DMS153 (cell line): ENCODE data around the gene GPX3.

ENCODE experiments used
- DNase-seq: peaks from one replicate; lab custom pipeline; 2025; lab: John Stamatoyannopoulos, UW

The GPX3 gene

DNA sequence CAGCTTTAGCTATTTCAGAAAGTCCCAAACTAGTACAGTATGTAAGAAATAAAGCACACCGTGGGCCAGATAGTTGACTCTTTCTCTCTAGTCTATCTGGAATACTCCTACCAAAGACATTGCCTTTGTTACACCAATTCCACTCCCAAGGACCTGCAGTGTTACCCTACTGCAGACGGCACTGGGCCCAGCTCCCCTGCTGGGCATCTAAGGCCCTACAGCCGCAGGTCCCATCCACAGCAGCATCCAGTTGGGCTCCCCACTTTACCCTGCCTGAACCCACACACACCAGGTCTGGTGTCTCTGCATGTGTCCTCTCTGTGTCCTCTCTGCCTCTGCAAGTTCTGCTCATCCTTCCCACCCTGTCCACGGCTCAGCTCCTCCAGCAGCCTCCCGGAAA, 37.9 kb downstream of the GPX3 start:
- DNase-seq = no peak

DNA sequence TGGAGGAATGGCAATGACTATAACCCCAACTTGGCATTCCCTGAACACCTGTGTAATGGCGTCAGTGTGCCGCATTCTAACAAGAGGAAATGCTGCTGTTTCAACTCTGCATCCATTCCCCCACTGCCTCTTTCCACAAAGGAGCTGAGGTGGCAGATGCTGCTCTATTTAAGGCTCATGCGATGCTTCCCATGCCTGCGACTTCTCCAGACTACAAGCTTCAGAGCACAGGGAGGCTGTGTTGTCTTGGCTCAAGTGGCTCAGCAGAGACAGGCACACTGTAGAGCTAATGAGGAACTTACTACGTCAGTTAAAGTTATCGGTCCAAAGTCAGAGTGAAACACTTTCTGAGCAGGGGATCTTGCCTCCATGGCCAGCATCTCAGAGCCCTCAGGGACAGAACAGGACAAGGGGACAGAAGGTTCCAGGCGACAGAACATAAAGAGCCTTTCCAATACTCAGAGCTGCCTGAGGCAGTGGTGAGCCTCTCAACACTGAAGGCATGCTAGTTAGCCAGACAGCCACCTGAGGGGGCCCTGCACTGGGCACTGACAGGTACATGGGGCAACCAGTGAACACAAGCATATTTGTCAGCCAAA, 38.6 kb downstream of the GPX3 start:
- no peak for DNase-seq

DNA sequence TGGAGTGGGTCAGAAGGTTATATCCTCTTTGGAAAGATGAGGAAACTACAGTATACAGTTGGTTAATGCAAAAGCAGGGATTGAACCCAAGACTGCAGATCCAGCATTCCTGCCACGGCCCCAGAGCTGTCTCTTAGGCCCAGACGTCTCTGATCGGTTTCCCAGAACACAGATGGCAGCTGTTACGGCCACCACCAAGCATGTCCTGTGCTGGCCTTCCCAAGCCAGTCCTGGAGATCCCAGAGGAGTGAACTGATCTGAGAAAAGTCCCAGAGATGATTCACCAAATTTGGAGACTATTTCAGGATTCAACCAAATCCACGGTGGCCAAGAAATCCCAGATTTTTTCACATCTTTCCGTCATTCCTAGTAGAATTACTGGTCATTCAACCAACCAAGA, 40.4 kb downstream of the GPX3 start:
- DNase-seq = no peak

DNA sequence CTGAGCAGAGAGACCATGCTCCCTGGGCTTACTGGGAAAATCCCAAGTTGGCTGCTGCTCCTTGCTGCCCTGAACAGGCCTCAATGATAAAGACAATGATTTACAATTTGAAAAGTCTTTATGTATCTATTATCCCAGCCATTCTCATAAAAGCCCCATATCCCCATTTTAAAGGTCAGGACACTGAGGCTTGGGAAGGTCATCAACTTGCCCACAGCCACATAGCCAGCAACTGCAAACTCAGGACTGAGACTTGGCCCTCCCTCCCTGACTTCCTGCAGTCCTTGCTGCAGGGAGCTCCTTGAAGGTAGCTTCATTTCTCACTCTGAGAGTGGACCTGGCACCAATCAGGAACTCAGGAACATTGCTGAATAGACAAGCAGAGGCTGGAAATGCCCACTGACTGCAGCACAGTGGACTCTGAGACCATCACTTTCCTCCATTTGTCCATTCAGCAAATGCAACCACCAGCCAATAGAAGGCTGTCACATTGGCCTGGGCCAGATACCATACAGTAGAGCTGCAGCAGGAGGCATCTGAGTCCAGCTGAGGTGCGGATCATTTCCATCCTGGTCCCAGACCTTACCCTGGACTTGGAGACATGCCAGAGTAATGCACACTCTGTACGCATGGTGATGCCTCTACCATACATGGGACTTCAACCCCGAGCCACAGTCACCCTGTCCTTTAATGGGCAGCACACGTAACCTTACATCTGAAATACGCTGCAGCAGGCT, 42.2 kb downstream of the GPX3 start:
- DNase-seq = no peak

DNA sequence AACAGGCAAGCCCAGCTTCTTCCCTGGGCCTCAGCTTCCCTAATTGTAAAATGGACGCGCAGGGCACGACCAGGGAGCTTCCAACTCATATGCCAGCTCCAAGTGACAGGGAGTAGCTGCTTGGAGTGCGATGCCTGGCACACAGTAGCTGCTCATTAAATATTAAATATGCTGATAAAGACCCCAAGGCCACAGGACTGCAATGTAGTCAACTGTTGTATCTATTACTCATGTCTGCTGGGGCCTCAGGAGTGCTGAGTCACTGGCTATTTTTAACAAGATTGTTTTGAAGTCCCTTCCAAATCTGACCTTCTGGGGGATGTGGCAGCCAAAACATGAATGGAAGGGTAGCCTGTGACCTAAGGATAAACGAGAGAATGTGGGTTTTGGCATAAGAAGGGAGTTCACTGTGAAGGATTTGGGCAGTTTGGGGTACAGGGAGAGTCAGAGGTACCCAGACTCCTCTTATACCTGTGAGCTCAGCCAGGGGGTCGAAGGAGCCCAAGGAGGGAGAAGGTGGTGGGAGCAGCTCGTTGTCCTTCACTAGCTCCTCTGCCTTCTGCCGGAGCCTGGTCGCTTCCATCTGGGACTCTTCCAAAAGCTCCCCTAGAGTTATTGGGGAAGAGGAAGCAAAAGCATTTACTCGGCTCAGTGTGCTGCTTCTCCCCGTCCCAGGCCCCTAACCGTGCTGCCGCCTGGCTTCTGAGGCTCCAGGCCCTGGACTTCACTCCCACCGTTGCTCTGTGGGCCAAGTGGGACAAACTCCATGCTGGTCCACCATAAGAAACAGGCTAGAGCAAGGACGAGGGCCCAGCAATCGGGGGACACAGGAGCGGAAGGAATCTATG, 43.0 kb downstream of the GPX3 start:
- no peak for DNase-seq

DNA sequence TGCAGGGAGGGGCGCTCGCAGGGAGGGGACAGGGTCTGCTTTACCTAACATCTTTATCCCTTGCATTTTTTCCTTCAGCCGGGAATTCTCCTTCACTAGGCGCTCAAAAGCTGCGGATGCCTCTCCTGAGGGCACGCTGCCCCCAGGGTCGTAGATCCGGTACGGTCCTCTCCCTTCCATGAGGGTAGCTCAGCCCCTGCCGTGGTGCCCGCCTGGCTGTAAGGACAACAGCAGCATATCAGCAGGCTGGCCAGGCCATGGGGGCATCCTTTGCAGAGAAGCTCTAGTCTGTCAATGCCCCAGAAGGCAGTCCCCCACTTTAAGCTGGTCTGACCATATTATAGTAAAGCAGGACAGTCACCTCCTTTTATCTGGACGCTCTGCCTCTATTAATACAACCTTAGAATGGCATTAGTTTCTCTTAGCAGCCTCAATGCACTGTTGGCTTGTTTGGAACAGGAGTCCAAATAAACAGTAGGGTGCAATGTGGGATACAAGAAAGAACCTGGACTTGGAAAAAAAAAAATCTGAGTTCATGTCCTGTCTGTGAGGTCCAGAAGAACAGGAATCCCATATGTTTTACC, 44.6 kb downstream of the GPX3 start:
- no peak for DNase-seq

DNA sequence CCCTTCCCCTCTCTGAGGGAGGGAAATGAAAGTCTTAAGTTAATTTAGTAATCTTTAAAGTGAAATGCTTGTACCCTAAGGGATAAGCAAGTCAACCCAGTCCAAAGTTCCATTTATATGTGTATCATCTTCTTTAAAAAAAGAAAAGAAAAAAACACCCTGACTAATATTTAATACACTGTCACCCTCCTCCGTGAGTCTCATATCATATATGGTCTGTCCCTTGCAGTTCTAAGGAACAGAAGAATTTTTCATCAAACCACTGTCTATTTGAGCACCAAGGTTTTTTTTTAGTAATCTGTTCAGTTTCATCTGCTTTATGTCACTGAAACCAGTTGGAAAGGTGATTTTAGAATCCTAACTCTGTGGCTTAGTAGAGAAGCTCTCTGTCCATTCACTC, 45.2 kb downstream of the GPX3 start:
- DNase-seq = no peak

DNA sequence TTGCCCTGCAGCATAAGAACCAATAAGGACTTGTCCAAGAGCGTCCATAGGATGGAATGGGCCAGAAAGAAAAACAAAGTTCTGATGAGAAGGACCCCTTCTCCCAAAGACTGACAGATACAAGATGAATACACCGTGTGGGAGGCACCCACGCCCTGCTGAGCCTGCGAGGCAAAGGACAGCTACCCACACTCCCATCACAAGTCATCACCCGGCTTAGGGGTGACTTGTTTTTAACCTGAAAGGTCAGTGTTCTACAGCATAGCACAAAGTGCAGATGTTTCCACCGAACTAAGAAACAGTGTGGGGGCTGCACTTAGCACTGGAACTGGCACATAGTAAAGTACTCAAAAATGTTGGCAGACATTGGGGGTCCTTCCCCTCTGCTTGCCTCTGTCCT, 46.5 kb downstream of the GPX3 start:
- DNase-seq = no peak

DNA sequence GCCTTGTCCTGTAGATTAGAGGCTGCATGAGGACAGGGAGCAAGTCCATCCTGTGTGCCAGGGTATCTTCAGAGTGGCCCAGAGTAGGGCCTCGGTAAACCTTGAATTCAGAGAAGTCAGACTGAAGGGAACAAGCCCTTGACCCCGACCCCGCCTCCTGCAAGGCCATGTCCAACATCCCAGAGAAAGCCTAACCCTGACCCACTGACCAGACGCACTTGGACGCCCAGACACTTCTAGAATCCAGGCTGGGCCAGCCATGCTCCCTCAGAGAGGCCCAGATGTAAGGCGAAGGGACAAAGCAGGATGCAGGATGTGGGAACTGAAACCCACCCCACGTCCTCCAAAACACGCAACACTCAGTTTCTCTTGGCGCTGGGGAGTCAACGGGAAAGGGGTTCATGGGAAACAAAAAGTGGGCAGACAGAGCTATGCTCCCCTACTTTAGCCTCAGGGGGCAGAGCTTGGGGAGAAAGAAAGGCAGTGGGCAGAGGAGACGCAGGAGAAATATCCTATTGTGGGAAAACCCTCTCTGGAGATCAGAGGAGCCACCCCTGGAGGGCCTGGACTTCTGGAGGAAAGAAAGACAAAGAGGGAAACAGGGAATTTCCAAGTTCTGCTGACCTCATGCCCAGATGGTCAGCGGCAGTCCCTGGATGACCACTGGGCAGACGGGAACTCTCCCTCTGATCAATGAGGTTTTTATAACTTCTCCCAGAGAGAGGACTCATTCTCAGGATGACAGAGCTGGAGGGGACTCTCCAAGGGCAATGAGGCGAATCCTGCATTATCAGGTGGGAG, 47.4 kb downstream of the GPX3 start:
- DNase-seq = no peak

DNA sequence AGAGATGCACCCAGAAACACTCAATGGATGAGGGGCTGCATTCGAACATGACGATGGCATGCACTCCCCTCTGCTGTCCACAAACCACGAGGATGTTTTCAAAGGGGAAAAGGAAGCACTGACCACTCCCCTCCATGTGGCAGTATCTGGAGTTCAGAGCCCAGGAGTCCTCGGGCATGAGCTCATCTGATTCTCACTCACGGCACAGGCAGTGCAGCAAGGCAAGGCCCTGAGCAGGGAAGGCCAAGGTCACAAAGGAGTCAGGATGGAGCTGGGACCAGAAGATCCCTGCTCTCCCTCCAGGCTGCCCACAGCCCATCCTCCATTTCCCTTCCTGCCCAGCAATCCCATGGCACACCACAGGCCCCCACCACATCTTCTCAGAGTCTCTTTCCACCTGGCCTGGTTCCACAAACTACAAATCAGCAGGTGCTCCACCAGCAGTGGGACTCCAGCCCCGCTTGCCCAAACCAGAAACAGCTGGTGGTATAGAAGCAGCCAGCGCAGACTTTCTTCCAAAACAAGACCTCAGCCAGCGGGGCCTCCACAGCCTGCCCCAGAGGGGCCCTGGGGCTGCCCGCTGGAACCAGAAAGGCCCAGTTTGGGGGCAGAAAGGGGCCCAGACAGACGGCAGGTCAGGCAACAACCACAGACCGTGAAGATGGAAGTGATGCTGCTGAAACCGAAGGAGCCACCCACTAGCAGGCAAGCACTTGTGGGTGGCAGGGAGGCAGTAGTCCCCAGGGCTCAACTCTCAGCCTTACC, 48.2 kb downstream of the GPX3 start:
- no peak for DNase-seq

DNA sequence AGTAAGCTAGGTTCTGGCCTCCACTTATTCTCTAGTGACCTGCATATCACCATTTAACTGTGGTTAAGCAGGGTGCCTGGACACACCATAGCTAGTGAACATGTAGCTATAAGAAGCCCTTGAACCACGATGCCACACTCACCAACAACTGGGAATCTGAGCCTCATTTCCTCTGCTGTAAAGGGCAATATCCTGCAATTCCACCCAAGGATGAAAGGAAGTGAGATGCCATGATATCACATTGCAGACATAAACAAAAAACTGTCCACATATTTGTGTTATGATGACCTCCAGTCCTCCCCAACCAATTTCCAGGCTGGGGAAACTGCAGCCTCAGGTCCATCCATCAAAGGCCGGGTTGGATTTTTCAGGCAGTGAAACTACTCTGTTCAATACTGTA, 50.1 kb downstream of the GPX3 start:
- DNase-seq = no peak

DNA sequence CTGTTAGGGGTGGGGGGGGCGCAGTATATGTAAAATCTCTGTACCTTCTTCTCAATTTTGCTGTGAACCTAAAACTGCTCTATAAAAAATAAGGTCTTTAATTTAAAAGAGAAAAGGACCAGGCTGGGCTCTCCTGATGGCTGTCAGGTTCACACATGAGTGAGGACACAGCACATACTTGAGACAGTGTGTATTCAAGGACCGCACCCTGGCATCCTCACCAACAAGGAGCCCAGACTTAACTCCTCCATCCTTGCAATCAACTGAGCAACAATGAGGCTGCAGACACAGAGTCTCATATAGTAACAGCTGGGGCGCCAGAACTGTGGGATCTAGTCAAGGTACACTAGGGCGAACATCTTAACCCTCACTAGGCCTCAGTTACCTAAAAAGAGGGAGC, 50.6 kb downstream of the GPX3 start:
- DNase-seq = no peak

DNA sequence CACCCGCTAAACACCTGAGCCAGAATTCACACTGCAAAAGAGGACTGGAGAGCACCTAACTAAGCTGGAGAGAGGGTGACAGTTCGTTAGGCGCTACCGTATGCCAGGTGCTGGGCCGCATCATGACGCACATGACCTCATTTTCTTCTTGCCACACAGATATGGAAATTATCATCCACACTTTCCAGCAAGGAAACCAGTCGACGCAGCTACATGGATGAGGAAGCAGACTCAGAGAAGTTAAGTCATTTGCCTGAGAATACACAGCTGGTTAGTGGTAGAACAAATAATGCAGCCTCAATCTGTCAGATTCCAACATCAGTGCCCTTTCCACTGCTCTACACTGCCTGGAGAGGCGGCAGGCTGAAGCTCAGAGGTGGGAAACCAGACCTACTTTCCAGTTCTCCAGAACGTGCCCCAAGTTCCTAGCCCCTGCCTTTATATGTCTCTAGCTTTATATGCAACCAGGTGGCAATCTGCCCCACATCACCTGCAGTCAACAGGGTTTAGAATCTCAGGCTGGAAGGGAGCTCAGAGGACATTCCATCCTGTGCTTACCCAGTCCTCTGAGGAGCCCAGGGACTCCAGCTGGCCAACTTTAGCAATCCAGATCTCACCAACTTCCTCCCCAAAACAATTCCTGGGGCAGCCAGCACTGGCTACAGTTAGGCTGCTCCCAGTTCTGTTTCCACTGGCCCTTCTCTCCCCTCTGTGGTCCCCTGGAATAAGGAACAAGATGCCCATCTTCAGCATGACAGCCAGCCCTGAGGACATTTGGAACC, 51.6 kb downstream of the GPX3 start:
- DNase-seq = no peak

DNA sequence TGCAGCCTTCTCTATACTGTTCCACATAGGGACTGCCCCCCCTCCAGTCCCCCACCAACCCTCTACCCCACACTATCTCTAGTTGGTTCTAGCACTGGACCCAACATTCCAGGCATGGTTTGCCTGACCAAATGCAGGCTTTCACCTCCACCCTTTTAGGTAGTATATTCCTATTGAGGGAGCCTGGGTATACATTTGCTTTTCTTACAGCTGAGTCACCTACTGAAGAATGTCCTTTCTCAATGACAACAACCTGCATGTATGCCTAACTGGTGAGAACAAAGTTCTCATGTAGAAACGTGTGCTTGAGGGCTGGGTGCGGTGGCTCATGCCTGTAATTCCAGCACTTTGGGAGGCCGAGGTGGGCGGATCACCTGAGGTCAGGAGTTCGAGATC, 52.2 kb downstream of the GPX3 start:
- no peak for DNase-seq

DNA sequence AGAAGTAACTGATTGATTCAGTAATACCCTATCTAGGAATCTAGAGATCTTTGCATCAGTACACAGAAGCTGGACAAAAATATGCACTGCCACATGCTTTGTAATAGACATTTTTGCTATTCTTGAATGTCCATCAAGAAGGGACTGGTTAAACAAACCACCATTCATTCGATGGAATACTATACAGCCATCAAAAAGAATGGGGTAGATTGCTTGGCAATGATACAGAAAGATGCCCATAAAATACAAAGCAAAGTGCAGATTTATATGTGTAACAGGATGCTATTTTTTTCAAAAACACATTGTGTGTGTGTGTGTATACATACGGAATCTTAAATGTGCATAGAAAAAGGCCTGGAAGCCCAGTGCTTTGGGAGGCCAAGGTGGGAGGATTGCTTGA, 52.9 kb downstream of the GPX3 start:
- no peak for DNase-seq

DNA sequence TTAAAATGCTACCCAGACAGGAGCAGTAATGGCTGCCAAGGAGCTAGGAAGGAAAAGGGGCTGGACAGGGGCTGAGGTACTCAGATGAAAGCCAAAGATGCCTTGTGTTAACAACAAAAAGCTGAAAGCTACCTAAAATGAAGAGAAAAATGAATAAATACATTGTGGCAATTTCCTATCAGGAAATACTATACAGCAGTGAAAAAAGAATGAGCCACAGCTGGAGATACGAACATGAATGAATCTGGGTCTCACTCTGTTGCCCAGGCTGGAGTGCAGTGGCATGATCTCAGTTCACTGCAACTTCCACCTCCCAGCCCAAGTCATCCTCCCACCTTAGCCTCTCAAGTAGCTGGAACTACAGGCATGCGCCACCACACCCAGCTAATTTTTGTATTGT, 54.2 kb downstream of the GPX3 start:
- DNase-seq = no peak

DNA sequence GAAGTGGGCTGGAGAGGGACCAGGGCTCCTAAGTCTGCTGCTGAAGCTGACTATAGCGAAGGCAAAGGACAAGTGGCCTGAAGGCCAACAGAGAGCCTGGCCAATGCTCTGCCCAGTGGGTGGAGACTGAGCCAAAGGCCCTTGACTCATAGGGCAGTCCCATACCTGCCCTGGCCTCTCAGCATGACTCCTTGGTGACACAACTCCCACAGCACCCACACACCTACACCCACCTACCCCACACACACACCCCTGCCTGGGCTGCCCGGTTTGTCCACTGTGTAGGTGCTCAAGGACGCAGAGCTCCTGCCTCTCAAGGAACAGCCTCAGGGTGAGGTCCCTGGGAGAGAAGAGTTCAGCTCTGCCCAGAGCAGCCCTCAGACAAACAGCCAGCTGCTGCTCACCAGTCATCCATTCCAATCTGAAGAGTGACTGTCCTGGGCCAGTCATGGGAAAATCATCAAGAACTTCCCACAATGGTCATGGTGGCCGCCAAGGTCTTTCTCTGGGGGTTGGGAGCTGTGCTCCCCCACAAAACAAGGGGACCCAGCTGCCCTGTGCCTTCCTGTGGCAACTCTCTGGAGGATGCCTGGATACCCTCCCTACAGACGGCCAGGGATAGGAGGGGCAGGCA, 55.4 kb downstream of the GPX3 start:
- no peak for DNase-seq

DNA sequence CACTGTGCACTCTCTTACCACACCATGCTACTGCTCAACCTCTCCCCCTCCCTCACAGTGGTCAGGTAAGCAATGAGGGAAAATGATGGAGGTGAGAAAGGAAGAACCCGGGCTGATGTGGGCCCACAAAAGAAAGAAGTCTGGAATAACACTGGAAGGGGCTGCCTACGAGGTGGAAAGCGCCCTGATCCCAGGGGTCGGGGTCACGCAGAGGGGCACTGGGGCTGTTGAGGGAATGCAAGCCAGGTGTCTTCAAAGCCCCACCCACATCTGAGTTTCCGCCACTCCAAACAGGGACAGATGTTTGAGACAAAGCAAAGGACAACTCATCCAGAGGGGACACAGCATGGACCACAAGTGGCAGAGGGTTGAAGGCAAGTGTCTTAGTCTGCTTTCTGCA, 56.2 kb downstream of the GPX3 start:
- no peak for DNase-seq

DNA sequence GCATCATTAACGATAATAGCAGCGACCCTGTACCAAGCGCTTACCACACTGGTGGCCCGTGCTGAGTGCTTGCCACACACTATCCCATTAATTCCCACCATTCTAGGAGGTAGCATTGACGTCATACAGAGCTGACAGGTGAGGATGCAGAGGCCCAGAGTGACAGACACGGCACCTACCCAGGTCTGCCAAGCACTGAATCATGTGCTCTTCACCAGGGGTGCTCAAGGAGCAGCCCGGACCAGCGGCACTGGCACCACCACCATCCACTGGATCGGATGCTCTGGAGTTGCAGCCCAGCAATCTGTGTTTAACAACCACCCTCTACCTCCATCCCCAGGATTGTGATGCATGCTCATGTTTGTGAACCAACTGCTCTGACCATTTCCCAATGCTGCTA, 57.0 kb downstream of the GPX3 start:
- DNase-seq = no peak

DNA sequence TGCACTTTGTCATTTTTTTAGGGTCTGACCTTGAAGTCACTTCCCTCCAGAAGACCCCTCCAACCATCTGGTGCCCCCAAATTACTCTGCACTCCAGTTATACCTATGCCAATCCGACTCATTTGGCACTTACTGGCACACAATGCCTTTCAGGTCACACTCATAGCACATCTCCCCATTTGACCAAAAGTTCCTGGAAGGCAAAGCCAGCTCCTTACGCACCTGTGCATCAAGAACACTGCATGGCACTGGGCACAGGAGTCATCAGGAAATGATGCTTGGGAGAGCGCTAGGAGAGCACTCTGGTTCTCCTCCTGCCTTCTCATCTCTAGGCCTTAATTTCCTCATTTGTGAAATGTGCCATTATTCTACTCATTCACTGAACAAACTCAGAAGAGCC, 57.6 kb downstream of the GPX3 start:
- no peak for DNase-seq
